CD4-positive, alpha-beta T cell (primary cell): ENCODE data around the gene SERPINB12. TPM values are rescaled to one million over a fixed set of nuclear protein-coding genes. Genes with fewer than 3 reads are reported as not detected.

Source experiments
- ATAC-seq: fragments of 200-7000 bp; cut with Tn5 transposase; one replicate; pipeline ENCODE4 v1.10.0; 2022; ENCODE audit warnings: mild to moderate bottlenecking; ENCODE audit not compliant: poor library complexity
- CTCF ChIA-PET: fragments of 350-600 bp; sonication (Branson Sonifier 250); formaldehyde crosslinking; loops from one replicate; lab custom pipeline; 2021; ENCODE audit warnings: antibody characterized with exemption, inconsistent platforms; lab: Charles Lee
- POLR2A ChIA-PET: fragments of 350-600 bp; sonication (Branson Sonifier 250); formaldehyde crosslinking; loops from one replicate; lab custom pipeline; 2021; ENCODE audit warnings: antibody characterized with exemption, inconsistent platforms; lab: Charles Lee
- DNase-seq, 14 experiments: peaks; one replicate each; pipeline ENCODE4 v3.0.0-alpha.2; 2013 to 2020; ENCODE audit warnings: mixed read lengths in 2 of 14
- H3K27ac ChIP-seq, 2 donors: one replicate each; pipeline versions ENCODE4 v1.5.1 to v1.7.0; 2013; ENCODE audit warnings: low read length in 2 of 2, low read depth in 1 of 2, mild to moderate bottlenecking in 1 of 2
- H3K27me3 ChIP-seq, 2 experiments: 1 replicate in 1 of 2; 2 replicates in 1 of 2; pipeline versions ENCODE4 v1.6.1 to v1.7.0; 2013; ENCODE audit warnings: low read length in 2 of 2, control low read depth in 1 of 2, mild to moderate bottlenecking in 1 of 2, moderate library complexity in 1 of 2; ENCODE audit not compliant: insufficient read depth in 2 of 2, control insufficient read depth in 1 of 2
- H3K36me3 ChIP-seq: one replicate; pipeline ENCODE4 v1.6.1; 2013; ENCODE audit warnings: low read length, control low read depth; ENCODE audit not compliant: insufficient read depth
- H3K4me1 ChIP-seq: one replicate; pipeline ENCODE4 v1.6.1; 2013; ENCODE audit warnings: low read length, control low read depth; ENCODE audit not compliant: insufficient read depth
- H3K4me3 ChIP-seq: one replicate; pipeline ENCODE4 v1.5.1; 2013; ENCODE audit warnings: mild to moderate bottlenecking, low read length, moderate library complexity
- H3K9me3 ChIP-seq, 2 experiments: 1 replicate in 1 of 2; 2 replicates in 1 of 2; pipeline versions ENCODE4 v1.6.1 to v1.7.0; 2013; ENCODE audit warnings: low read length in 2 of 2, mild to moderate bottlenecking in 2 of 2, control low read depth in 1 of 2, moderate library complexity in 1 of 2; ENCODE audit not compliant: control insufficient read depth in 1 of 2, insufficient read depth in 1 of 2
- H3K27ac Mint-ChIP-seq: one replicate; pipeline ENCODE4 v1.8.0; 2020; ENCODE audit warnings: mixed read lengths
- H3K27me3 Mint-ChIP-seq: one replicate; pipeline ENCODE4 v1.8.0; 2021; ENCODE audit warnings: mixed read lengths
- H3K36me3 Mint-ChIP-seq: one replicate; pipeline ENCODE4 v1.8.0; 2021; ENCODE audit warnings: low read depth, mixed read lengths
- H3K4me1 Mint-ChIP-seq: one replicate; pipeline ENCODE4 v1.8.0; 2021; ENCODE audit warnings: low read depth, mixed read lengths
- H3K4me3 Mint-ChIP-seq: one replicate; pipeline ENCODE4 v1.8.0; 2020; ENCODE audit warnings: mild to moderate bottlenecking, mixed read lengths
- H3K9me3 Mint-ChIP-seq: one replicate; pipeline ENCODE4 v1.8.0; 2020; ENCODE audit warnings: mixed read lengths
- intact Hi-C, 2 experiments: fragments of 100-400 bp; cut with DNase I in 1 of 2; cut with micrococcal nuclease in 1 of 2; formaldehyde crosslinking; loops; one replicate each; pipeline versions ENCODE4 v1.15.1 to v1.9.0; 2023 to 2025; cut with DNase I, micrococcal nuclease
- total RNA-seq, 174 experiments: library from RNA in 2 of 174; stranded (reverse) in 2 of 174; gene quantifications; one replicate each; pipeline ENCODE4 v1.2.3 and lab custom pipeline; 2021 to 2026
- TF ChIP-seq, protein P1 (sequence below): fragments of 200-600 bp; IDR thresholded peaks from one replicate; pipeline ENCODE4 v1.8.0; 2022; ENCODE audit warnings: antibody characterized with exemption, mild to moderate bottlenecking

The SERPINB12 gene
- total RNA-seq, 2 experiments from 2014 or later = not detected

DNA sequence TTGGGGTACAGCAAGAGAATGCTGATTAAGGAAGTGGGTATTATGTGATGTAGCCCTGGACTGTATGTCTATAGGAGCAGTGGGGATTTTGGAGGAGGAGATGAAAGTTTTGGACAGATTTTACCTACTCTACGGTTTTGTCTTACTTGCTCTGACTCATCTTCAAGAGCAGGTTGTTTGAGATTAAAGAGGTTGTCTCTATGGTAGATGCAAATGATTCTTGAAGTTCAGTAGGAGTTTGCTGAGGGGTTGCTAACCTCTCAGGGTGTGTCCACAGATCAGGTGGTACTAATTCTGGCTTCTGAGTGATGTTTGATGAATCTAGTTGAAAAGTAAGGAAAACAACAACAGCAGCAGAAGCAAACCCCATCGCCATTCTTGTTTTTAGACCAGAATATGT lies 9.7 kb upstream of the SERPINB12 start:
- Histone ChIP-seq H3K4me1 (no peaks in the 10 kb centered on the region), H3K9me3 (no peaks in the 10 kb centered on the region), H3K36me3 (no peaks in the 10 kb centered on the region), H3K27me3 (no peaks in the 10 kb centered on the region), H3K4me3 (no peak overlapping the region), H3K27ac (no peak overlapping the region)
- no peak overlapping the region for H3K4me3 Mint-ChIP-seq
- intact Hi-C loops = no loop called here
- no peaks in the 10 kb centered on the region for H3K9me3 Mint-ChIP-seq
- ATAC-seq = no peak
- H3K4me1 Mint-ChIP-seq = no peaks in the 10 kb centered on the region
- H3K27me3 Mint-ChIP-seq = peaks cover 31% of the 10 kb centered on the region
- POLR2A ChIA-PET = no interaction called here
- H3K27ac Mint-ChIP-seq = no peak overlapping the region
- CTCF ChIA-PET = no interaction called here
- TF ChIP-seq, protein P1, sequence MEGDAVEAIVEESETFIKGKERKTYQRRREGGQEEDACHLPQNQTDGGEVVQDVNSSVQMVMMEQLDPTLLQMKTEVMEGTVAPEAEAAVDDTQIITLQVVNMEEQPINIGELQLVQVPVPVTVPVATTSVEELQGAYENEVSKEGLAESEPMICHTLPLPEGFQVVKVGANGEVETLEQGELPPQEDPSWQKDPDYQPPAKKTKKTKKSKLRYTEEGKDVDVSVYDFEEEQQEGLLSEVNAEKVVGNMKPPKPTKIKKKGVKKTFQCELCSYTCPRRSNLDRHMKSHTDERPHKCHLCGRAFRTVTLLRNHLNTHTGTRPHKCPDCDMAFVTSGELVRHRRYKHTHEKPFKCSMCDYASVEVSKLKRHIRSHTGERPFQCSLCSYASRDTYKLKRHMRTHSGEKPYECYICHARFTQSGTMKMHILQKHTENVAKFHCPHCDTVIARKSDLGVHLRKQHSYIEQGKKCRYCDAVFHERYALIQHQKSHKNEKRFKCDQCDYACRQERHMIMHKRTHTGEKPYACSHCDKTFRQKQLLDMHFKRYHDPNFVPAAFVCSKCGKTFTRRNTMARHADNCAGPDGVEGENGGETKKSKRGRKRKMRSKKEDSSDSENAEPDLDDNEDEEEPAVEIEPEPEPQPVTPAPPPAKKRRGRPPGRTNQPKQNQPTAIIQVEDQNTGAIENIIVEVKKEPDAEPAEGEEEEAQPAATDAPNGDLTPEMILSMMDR = no peak
- H3K36me3 Mint-ChIP-seq = no peaks in the 10 kb centered on the region
- DNase-seq = no peak

DNA sequence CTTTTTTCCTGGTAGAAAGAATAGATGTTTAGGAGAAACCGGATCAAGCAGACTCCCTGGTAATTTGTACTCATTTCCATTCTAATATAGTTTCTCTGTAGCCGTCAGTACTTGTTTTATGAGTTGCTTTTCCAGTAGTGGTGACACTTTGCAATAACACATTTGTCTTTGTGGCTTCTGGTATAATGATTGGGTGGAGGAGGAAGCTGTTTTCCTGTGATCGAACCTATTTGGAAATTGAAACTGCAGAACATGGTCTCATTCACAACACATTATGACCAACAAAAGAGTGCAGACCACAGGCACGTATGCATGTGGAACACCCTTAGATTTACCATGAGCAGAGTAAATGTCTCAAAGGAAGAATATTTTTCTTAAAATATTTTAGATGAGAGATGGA lies 7.6 kb upstream of the SERPINB12 start:
- Mint-ChIP-seq H3K27me3 (peaks cover 34% of the 10 kb centered on the region), H3K9me3 (no peaks in the 10 kb centered on the region), H3K27ac (no peak overlapping the region), H3K4me1 (no peaks in the 10 kb centered on the region), H3K36me3 (no peaks in the 10 kb centered on the region), H3K4me3 (no peak overlapping the region)
- H3K4me3 ChIP-seq = no peak overlapping the region
- ChIA-PET POLR2A (no interaction called here), CTCF (no interaction called here)
- H3K9me3 ChIP-seq = no peaks in the 10 kb centered on the region
- no peak for ATAC-seq
- no peak overlapping the region for H3K27ac ChIP-seq
- peaks cover 0 to 4% of the 10 kb centered on the region in 2 experiments for H3K27me3 ChIP-seq
- TF ChIP-seq, protein P1 = no peak
- no peak for DNase-seq
- intact Hi-C loops = no loop called here
- H3K36me3 ChIP-seq = no peaks in the 10 kb centered on the region
- H3K4me1 ChIP-seq = no peaks in the 10 kb centered on the region

DNA sequence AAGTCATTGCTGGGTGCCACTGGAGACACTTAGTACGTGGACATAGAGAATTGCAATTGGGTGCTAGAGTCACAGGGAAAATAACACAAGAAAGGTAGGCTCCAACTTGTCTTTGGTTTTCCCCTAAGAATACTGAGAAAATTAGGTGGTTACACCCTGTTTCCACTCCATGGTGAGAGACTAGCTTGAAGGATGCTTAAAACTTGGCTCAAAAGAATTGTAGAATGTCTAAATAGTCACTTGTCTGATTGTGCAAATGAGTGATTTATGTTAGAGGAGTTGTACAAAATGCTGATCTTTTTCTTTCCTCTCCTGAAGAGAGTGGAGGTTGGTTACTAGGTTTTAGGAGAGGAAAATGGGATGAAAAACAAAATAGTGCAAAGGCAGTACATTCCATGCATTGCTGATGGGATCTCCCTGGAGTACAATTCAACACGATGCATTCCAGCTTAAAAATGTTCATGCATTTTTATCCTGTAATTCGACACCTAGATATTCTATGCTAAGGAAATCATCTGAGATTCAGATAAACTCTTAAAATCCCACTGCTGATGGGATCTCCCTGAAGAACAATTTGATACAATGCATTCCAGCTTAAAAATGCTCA lies 2.2 kb upstream of the SERPINB12 start:
- Histone ChIP-seq H3K27me3 (peaks cover 0 to 11% of the 10 kb centered on the region in 2 experiments), H3K27ac (no peak overlapping the region), H3K4me1 (no peaks in the 10 kb centered on the region), H3K4me3 (no peak overlapping the region), H3K9me3 (no peaks in the 10 kb centered on the region), H3K36me3 (no peaks in the 10 kb centered on the region)
- ChIA-PET POLR2A (no interaction called here), CTCF (interaction anchor here (1.3 kb wide), 1 partner anchor 21 kb away, joined by 3 read pairs; no protein-coding TSS in a partner anchor)
- ATAC-seq (no peak), DNase-seq (no peak)
- Mint-ChIP-seq H3K4me3 (no peak overlapping the region), H3K9me3 (no peaks in the 10 kb centered on the region), H3K36me3 (no peaks in the 10 kb centered on the region), H3K27me3 (peaks cover 38% of the 10 kb centered on the region), H3K27ac (no peak overlapping the region), H3K4me1 (no peaks in the 10 kb centered on the region)
- TF ChIP-seq, protein P1 = no peak
- intact Hi-C loops = no loop called here
